Thyroid gland (tissue), 4 donors: Measurements from ENCODE around the gene H2AZ1.

ENCODE experiments used
- POLR2A ChIP-seq, 2 donors: fragments of 450-650 bp; IDR thresholded peaks; one replicate each; pipeline ENCODE4 v1.6.1; 2017; ENCODE audit warnings: antibody characterized with exemption in 2 of 2, mild to moderate bottlenecking in 2 of 2, moderate library complexity in 1 of 2
- TF ChIP-seq, protein P1 (sequence below), 6 experiments: fragments of 200-600 bp in 3 of 6; fragments of 450-650 bp in 3 of 6; sonication (generic) in 3 of 6; IDR thresholded peaks; one replicate each; pipeline ENCODE4 v1.5.1; 2016 to 2019; ENCODE audit warnings: antibody characterized with exemption in 6 of 6, mild to moderate bottlenecking in 2 of 6, inconsistent platforms in 1 of 6, moderate library complexity in 1 of 6

DNA sequence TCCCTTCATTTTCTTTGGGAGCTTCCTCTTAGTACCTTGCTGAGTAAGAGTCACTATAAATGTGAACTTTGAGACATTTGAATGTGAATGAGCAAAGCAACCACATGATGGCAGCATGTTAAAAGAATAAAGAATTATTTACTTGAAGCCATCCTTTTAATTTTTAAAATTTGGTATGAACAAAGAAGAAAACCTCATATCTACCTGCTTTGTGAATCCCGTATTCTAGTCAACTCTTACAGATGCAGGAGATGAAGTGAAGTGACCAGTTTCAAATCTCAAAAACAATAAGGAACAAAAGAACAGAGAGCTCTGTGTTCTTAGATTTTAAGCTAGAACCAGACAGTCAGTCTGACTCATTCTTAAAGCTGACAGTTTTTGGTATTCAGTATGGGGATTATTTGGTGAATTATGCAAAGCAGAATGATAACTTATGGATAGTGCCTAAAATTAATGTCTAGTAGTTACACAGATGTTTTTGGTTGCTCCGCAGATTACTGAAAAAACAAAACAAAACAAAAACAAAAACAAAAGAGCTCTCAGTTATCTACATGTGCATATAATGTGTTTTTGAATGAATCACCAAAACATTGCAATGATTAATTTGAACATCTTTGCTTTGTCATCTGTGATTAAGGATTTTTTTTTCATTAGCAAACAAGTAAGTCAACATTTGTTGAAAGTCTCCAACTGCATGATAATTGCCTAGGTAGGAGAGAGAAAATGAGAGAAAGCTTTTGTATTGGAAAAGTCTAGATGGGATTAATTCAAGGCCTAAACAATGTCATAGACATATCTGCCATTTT, 48.2 kb upstream of the H2AZ1 start:
- TF ChIP-seq, protein P1, sequence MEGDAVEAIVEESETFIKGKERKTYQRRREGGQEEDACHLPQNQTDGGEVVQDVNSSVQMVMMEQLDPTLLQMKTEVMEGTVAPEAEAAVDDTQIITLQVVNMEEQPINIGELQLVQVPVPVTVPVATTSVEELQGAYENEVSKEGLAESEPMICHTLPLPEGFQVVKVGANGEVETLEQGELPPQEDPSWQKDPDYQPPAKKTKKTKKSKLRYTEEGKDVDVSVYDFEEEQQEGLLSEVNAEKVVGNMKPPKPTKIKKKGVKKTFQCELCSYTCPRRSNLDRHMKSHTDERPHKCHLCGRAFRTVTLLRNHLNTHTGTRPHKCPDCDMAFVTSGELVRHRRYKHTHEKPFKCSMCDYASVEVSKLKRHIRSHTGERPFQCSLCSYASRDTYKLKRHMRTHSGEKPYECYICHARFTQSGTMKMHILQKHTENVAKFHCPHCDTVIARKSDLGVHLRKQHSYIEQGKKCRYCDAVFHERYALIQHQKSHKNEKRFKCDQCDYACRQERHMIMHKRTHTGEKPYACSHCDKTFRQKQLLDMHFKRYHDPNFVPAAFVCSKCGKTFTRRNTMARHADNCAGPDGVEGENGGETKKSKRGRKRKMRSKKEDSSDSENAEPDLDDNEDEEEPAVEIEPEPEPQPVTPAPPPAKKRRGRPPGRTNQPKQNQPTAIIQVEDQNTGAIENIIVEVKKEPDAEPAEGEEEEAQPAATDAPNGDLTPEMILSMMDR (IDR thresholded peaks at IDR 0.05): peak in 3 of 6 experiments; percentile 7 to 27 (median 12)
- TF ChIP-seq POLR2A (IDR thresholded peaks at IDR 0.05): no peak
